GM21515 (cell line): ENCODE measurements around the gene RRP1B.
"Not testable (repeated sequence)": the region's sequence is repeated elsewhere in the genome, so short reads cannot be mapped to it uniquely, and the experiment has no call there.

Experiments
- ATAC-seq: cut with Tn5 transposase; IDR thresholded peaks from one replicate; pipeline ENCODE4 v1.9.1; 2021; ENCODE audit not compliant: unreplicated experiment

RRP1B gene

GRCh38 chr21:43667191-43667904 lies 8.0 kb downstream of the RRP1B start:
- no peak for ATAC-seq

- ATAC-seq = no peak
Observed at GRCh38 chr21:43669828-43670605, 10.7 kb downstream of the RRP1B start.

- no peak for ATAC-seq
Observed at GRCh38 chr21:43675871-43676270, 16.5 kb downstream of the RRP1B start.

- no peak for ATAC-seq
Observed at GRCh38 chr21:43676391-43676790, 17.0 kb downstream of the RRP1B start.

GRCh38 chr21:43679951-43680350 lies 20.6 kb downstream of the RRP1B start:
- no peak for ATAC-seq

GRCh38 chr21:43680421-43680820 lies 21.1 kb downstream of the RRP1B start:
- not testable (repeated sequence) for ATAC-seq

GRCh38 chr21:43681650-43682049 lies 22.3 kb downstream of the RRP1B start:
- ATAC-seq = no peak

GRCh38 chr21:43684424-43684823 lies 25.1 kb downstream of the RRP1B start:
- no peak for ATAC-seq

- no peak for ATAC-seq
Observed at GRCh38 chr21:43686811-43687565, 27.6 kb downstream of the RRP1B start.

- no peak for ATAC-seq
Observed at GRCh38 chr21:43687566-43688399, 28.4 kb downstream of the RRP1B start.

- ATAC-seq = no peak
Observed at GRCh38 chr21:43688906-43689305, 29.5 kb downstream of the RRP1B start.

GRCh38 chr21:43689556-43690337 lies 30.4 kb downstream of the RRP1B start:
- no peak for ATAC-seq

- no peak for ATAC-seq
Observed at GRCh38 chr21:43690346-43690745, 31.0 kb downstream of the RRP1B start.

- ATAC-seq = no peak
Observed at GRCh38 chr21:43691086-43691795, 31.9 kb downstream of the RRP1B start.

- no peak for ATAC-seq
Observed at GRCh38 chr21:43691801-43692200, 32.4 kb downstream of the RRP1B start.

GRCh38 chr21:43692949-43693348 lies 33.6 kb downstream of the RRP1B start:
- ATAC-seq = no peak

GRCh38 chr21:43693981-43694380 lies 34.6 kb downstream of the RRP1B start:
- ATAC-seq = no peak

GRCh38 chr21:43694437-43695079 lies 35.2 kb downstream of the RRP1B start:
- ATAC-seq = no peak

GRCh38 chr21:43696214-43696613 lies 36.9 kb downstream of the RRP1B start:
- ATAC-seq = no peak
